Glomerular endothelial cell (primary cell): Measurements from ENCODE around the gene MSRB3. TPM values are rescaled to one million over a fixed set of nuclear protein-coding genes. Genes with fewer than 3 reads are reported as not detected.

Source experiments
- total RNA-seq: library from RNA; depleted of rRNA; stranded (reverse); fragments of >200 nt; gene quantifications from 2 replicates; pipeline ENCODE4 v1.2.3, GENCODE V29; 2015

The MSRB3 gene
- total RNA-seq, 1 donor from 2014 or later: 35.3 TPM

Other genes starting within 250 kb of the MSRB3 start
- gene WIF1, start 157.4 kb upstream of the MSRB3 start, total RNA-seq: not detected in 2 replicates
- 12.3 and 28.3 TPM in 2 replicates for gene LEMD3, start 109.1 kb upstream of the MSRB3 start, total RNA-seq